HepG2 (cell line): ENCODE measurements around the gene SLC25A15. TPM values are rescaled to one million over a fixed set of nuclear protein-coding genes. Genes with fewer than 3 reads are reported as not detected.

Experiments
- CCAR2 ChIP-seq: fragments of 200-400 bp; formaldehyde crosslinking; optimal IDR thresholded peaks from 2 replicates; pipeline ENCODE3; 2018; ENCODE audit warnings: low read depth, mild to moderate bottlenecking, low read length, moderate library complexity
- CREB1 ChIP-seq, 2 experiments: fragments of 450-650 bp in 1 of 2; IDR thresholded peaks; 2 replicates each; pipeline ENCODE4 v1.6.1; 2016 to 2017; ENCODE audit warnings: control low read depth in 1 of 2, mild to moderate bottlenecking in 1 of 2, missing compliant biosample characterization in 1 of 2, missing genetic modification characterization in 1 of 2
- ELF4 ChIP-seq: sonication (generic); formaldehyde crosslinking; IDR thresholded peaks from 2 replicates; pipeline ENCODE4 v1.5.0; 2020; ENCODE audit warnings: missing genetic modification reagents, mild to moderate bottlenecking, moderate library complexity, borderline replicate concordance
- HOXA9 ChIP-seq: sonication (generic); formaldehyde crosslinking; IDR thresholded peaks from 2 replicates; pipeline ENCODE4 v1.8.1; 2022; ENCODE audit warnings: missing genetic modification reagents, mild to moderate bottlenecking, moderate library complexity, borderline replicate concordance
- MEIS1 ChIP-seq: sonication (generic); formaldehyde crosslinking; IDR thresholded peaks from 2 replicates; pipeline ENCODE4 v1.9.0; 2021; ENCODE audit warnings: mild to moderate bottlenecking, missing genetic modification reagents, moderate library complexity, borderline replicate concordance
- PCBP2 ChIP-seq: fragments of 200-400 bp; formaldehyde crosslinking; optimal IDR thresholded peaks from 2 replicates; pipeline ENCODE3; 2018; ENCODE audit warnings: low read length, low read depth; ENCODE audit not compliant: poor library complexity, severe bottlenecking
- PHF21A ChIP-seq: sonication (generic); formaldehyde crosslinking; IDR thresholded peaks from 2 replicates; pipeline ENCODE4 v1.5.0; 2020; ENCODE audit warnings: mild to moderate bottlenecking, missing genetic modification reagents
- TAF1 ChIP-seq: sonication (generic); formaldehyde crosslinking; IDR thresholded peaks from 2 replicates; pipeline ENCODE4 v1.4.0; 2020; ENCODE audit warnings: missing genetic modification reagents
- YEATS2 ChIP-seq: sonication (generic); formaldehyde crosslinking; IDR thresholded peaks from 2 replicates; pipeline ENCODE4 v1.4.0; 2020; ENCODE audit warnings: missing genetic modification reagents, borderline replicate concordance
- ZHX1 ChIP-seq: sonication (generic); formaldehyde crosslinking; IDR thresholded peaks from 2 replicates; pipeline ENCODE4 v1.8.1; 2022; ENCODE audit warnings: low read depth, mild to moderate bottlenecking, missing genetic modification reagents
- ZNF33B ChIP-seq: sonication (generic); formaldehyde crosslinking; IDR thresholded peaks from 2 replicates; pipeline ENCODE4 v1.5.1; 2020; ENCODE audit warnings: mild to moderate bottlenecking, missing genetic modification reagents
- ZNF343 ChIP-seq: sonication (generic); formaldehyde crosslinking; IDR thresholded peaks from 2 replicates; pipeline ENCODE4 v1.4.0; 2020; ENCODE audit warnings: mild to moderate bottlenecking, missing genetic modification reagents
- ZNF503 ChIP-seq: sonication (generic); formaldehyde crosslinking; IDR thresholded peaks from 2 replicates; pipeline ENCODE4 v1.4.0; 2020; ENCODE audit warnings: missing genetic modification reagents
- ZNF740 ChIP-seq: sonication (generic); formaldehyde crosslinking; IDR thresholded peaks from 2 replicates; pipeline ENCODE4 v1.4.0; 2020; ENCODE audit warnings: missing genetic modification reagents
- ZNF749 ChIP-seq: sonication (generic); formaldehyde crosslinking; IDR thresholded peaks from 2 replicates; pipeline ENCODE4 v1.8.0; 2022; ENCODE audit warnings: mild to moderate bottlenecking, missing genetic modification reagents, moderate library complexity, borderline replicate concordance
- polyA plus RNA-seq, 8 experiments: library from polyadenylated mRNA; depleted of rRNA in 3 of 8; stranded (reverse) in 7 of 8; unstranded in 1 of 8; fragments of >200 nt; fragmentation: Illumina TruSeq in 4 of 8; extraction: Trizol in 4 of 8; gene quantifications; 2 replicates each; pipeline versions ENCODE4 v1.2.1 to v1.2.3, GENCODE V29; 2011 to 2016; ENCODE audit warnings: low read depth in 4 of 8, missing spikeins in 1 of 8, mixed read lengths in 1 of 8; ENCODE audit not compliant: insufficient read depth in 1 of 8
- total RNA-seq, 5 experiments: library from RNA; depleted of rRNA; stranded (reverse); fragments of >200 nt; fragmentation: Illumina TruSeq; extraction: Trizol; gene quantifications; 2 replicates each; pipeline ENCODE4 v1.2.3, GENCODE V29; 2016; ENCODE audit warnings: low read depth in 1 of 5
- TF ChIP-seq, protein P1 (sequence below): sonication (generic); formaldehyde crosslinking; IDR thresholded peaks from 2 replicates; pipeline ENCODE4 v1.4.0; 2020; ENCODE audit warnings: mild to moderate bottlenecking, low read depth, missing genetic modification reagents
- TF ChIP-seq, protein P2 (sequence below): sonication (generic); formaldehyde crosslinking; IDR thresholded peaks from 2 replicates; pipeline ENCODE4 v1.8.1; 2023; ENCODE audit warnings: mild to moderate bottlenecking, missing genetic modification reagents
- TF ChIP-seq, protein P3 (sequence below): sonication (generic); formaldehyde crosslinking; IDR thresholded peaks from 2 replicates; pipeline ENCODE4 v1.5.0; 2020; ENCODE audit warnings: mild to moderate bottlenecking, missing genetic modification reagents, borderline replicate concordance

SLC25A15 gene
- total and polyA plus RNA-seq, 2 of the 13 experiments (the other 11 are each of a cell fraction or from before 2014, with no cell fraction given), result 17.3 to 39.1 TPM

- TF ChIP-seq, protein P1, sequence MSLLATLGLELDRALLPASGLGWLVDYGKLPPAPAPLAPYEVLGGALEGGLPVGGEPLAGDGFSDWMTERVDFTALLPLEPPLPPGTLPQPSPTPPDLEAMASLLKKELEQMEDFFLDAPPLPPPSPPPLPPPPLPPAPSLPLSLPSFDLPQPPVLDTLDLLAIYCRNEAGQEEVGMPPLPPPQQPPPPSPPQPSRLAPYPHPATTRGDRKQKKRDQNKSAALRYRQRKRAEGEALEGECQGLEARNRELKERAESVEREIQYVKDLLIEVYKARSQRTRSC, result no peak
- 0 out of 2 replicates have a peak, but pooled peaks have one; percentile 20 for TF ChIP-seq CREB1 (IDR thresholded peaks at IDR 0.05)
- TF ChIP-seq CREB1 (CRISPR knock-in tag; IDR thresholded peaks at IDR 0.05), result 0 out of 2 replicates have a peak, but pooled peaks have one; percentile 42
- TF ChIP-seq TAF1 (CRISPR knock-in tag), result peak; percentile 37; the same call in 1 of the 2 replicates
- TF ChIP-seq HOXA9 (CRISPR knock-in tag), result no peak
- TF ChIP-seq, protein P2, sequence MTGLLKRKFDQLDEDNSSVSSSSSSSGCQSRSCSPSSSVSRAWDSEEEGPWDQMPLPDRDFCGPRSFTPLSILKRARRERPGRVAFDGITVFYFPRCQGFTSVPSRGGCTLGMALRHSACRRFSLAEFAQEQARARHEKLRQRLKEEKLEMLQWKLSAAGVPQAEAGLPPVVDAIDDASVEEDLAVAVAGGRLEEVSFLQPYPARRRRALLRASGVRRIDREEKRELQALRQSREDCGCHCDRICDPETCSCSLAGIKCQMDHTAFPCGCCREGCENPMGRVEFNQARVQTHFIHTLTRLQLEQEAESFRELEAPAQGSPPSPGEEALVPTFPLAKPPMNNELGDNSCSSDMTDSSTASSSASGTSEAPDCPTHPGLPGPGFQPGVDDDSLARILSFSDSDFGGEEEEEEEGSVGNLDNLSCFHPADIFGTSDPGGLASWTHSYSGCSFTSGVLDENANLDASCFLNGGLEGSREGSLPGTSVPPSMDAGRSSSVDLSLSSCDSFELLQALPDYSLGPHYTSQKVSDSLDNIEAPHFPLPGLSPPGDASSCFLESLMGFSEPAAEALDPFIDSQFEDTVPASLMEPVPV (CRISPR knock-in tag), result no peak
- TF ChIP-seq PCBP2, result no peak
- TF ChIP-seq ZHX1 (CRISPR knock-in tag), result no peak
- peak; percentile 79; the same call in 1 of the 2 replicates for TF ChIP-seq MEIS1
- TF ChIP-seq, protein P3, sequence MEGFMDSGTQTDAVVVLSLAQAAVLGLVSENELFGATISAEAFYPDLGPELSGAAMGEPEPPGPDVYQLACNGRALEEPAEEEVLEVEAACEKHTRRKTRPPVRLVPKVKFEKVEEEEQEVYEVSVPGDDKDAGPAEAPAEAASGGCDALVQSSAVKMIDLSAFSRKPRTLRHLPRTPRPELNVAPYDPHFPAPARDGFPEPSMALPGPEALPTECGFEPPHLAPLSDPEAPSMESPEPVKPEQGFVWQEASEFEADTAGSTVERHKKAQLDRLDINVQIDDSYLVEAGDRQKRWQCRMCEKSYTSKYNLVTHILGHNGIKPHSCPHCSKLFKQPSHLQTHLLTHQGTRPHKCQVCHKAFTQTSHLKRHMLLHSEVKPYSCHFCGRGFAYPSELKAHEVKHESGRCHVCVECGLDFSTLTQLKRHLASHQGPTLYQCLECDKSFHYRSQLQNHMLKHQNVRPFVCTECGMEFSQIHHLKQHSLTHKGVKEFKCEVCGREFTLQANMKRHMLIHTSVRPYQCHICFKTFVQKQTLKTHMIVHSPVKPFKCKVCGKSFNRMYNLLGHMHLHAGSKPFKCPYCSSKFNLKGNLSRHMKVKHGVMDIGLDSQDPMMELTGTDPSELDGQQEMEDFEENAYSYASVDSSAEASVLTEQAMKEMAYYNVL, result 0 out of 2 replicates have a peak, but pooled peaks have one; percentile 59
- no peak for TF ChIP-seq ELF4 (CRISPR knock-in tag)
- TF ChIP-seq ZNF33B (CRISPR knock-in tag), result no peak
- TF ChIP-seq ZNF503 (CRISPR knock-in tag), result peak; percentile 51; the same call in 1 of the 2 replicates
- TF ChIP-seq CCAR2, result no peak
- TF ChIP-seq PHF21A (CRISPR knock-in tag), result peak; percentile 80; the same call in 1 of the 2 replicates
- no peak for TF ChIP-seq ZNF343
- TF ChIP-seq ZNF740 (CRISPR knock-in tag), result no peak
- TF ChIP-seq YEATS2 (CRISPR knock-in tag), result 0 out of 2 replicates have a peak, but pooled peaks have one; percentile 57
- TF ChIP-seq ZNF749 (CRISPR knock-in tag), result no peak
Observed at GRCh38 chr13:40786568-40786996, 2.8 kb upstream of the SLC25A15 start (continued).
